CD4-positive, alpha-beta memory T cell (primary cell): ENCODE measurements around the gene AHI1. TPM values are rescaled to one million over a fixed set of nuclear protein-coding genes. Genes with fewer than 3 reads are reported as not detected.
"Not testable (repeated sequence)": the region's sequence is repeated elsewhere in the genome, so short reads cannot be mapped to it uniquely, and the experiment has no call there.

Experiments
- CTCF ChIA-PET: fragments of 350-600 bp; sonication (Branson Sonifier 250); formaldehyde crosslinking; loops from one replicate; lab custom pipeline; 2021; ENCODE audit warnings: inconsistent platforms; ENCODE audit not compliant: partially characterized antibody; lab: Charles Lee
- POLR2A ChIA-PET: fragments of 350-600 bp; sonication (Branson Sonifier 250); formaldehyde crosslinking; loops from one replicate; lab custom pipeline; 2021; ENCODE audit not compliant: partially characterized antibody; lab: Charles Lee
- DNase-seq, 5 donors: peaks; one replicate each; pipeline versions ENCODE4 v3.0.0 to v3.0.0-alpha.2; 2020 to 2022; ENCODE audit warnings: mixed read lengths in 1 of 5
- H3K27ac ChIP-seq: one replicate; pipeline ENCODE4 v1.7.0; 2013; ENCODE audit warnings: low read depth, low read length
- H3K27me3 ChIP-seq: 2 replicates; pipeline ENCODE4 v1.7.0; 2013; ENCODE audit warnings: mild to moderate bottlenecking, low read length, moderate library complexity; ENCODE audit not compliant: insufficient read depth
- H3K36me3 ChIP-seq: 2 replicates; pipeline ENCODE4 v1.7.0; 2013; ENCODE audit warnings: mild to moderate bottlenecking, low read length, moderate library complexity; ENCODE audit not compliant: insufficient read depth
- H3K4me1 ChIP-seq: 2 replicates; pipeline ENCODE4 v1.7.0; 2013; ENCODE audit warnings: mild to moderate bottlenecking, low read length, moderate library complexity; ENCODE audit not compliant: insufficient read depth
- H3K4me3 ChIP-seq, 2 donors: one replicate each; pipeline ENCODE4 v1.7.0; 2013; ENCODE audit warnings: low read length in 2 of 2, mild to moderate bottlenecking in 1 of 2
- H3K9me3 ChIP-seq, 2 donors: one replicate each; pipeline ENCODE4 v1.7.0; 2013; ENCODE audit warnings: low read length in 2 of 2, control low read depth in 1 of 2; ENCODE audit not compliant: control insufficient read depth in 1 of 2
- H3K27ac Mint-ChIP-seq, 7 donors: one replicate each; pipeline ENCODE4 v1.8.0; 2020 to 2021; ENCODE audit warnings: mixed read lengths in 7 of 7, mild to moderate bottlenecking in 6 of 7, inconsistent platforms in 3 of 7, moderate library complexity in 3 of 7
- H3K27me3 Mint-ChIP-seq, 2 donors: one replicate each; pipeline ENCODE4 v1.8.0; 2020 to 2021; ENCODE audit warnings: mixed read lengths in 2 of 2
- H3K36me3 Mint-ChIP-seq, 2 donors: one replicate each; pipeline ENCODE4 v1.8.0; 2020 to 2021; ENCODE audit warnings: mixed read lengths in 2 of 2, inconsistent platforms in 1 of 2, mild to moderate bottlenecking in 1 of 2
- H3K4me1 Mint-ChIP-seq, 4 donors: one replicate each; pipeline ENCODE4 v1.8.0; 2020 to 2021; ENCODE audit warnings: mixed read lengths in 4 of 4, mild to moderate bottlenecking in 1 of 4
- H3K4me3 Mint-ChIP-seq, 8 donors: one replicate each; pipeline ENCODE4 v1.8.0; 2020 to 2021; ENCODE audit warnings: mixed read lengths in 8 of 8, mild to moderate bottlenecking in 7 of 8, moderate library complexity in 6 of 8, inconsistent platforms in 3 of 8
- H3K9me3 Mint-ChIP-seq, 8 donors: one replicate each; pipeline ENCODE4 v1.8.0; 2020 to 2021; ENCODE audit warnings: mixed read lengths in 8 of 8, mild to moderate bottlenecking in 5 of 8, inconsistent platforms in 3 of 8, moderate library complexity in 1 of 8
- intact Hi-C: fragments of 100-400 bp; cut with micrococcal nuclease; formaldehyde crosslinking; loops from one replicate; pipeline ENCODE4 v1.15.1; 2023
- polyA plus RNA-seq, 2 donors: library from polyadenylated mRNA; unstranded; fragments of 300-500 nt; fragmentation: Illumina TruSeq; gene quantifications; one replicate each; pipeline ENCODE4 v1.2.3, GENCODE V29; 2021
- total RNA-seq, 2 experiments: library from RNA; stranded (reverse); gene quantifications; one replicate each; pipeline ENCODE4 v1.2.3, GENCODE V29; 2021

Gene AHI1
- total and polyA plus RNA-seq, 4 experiments from 2014 or later: 0.59 to 12.8 (median 9.2) TPM

DNA sequence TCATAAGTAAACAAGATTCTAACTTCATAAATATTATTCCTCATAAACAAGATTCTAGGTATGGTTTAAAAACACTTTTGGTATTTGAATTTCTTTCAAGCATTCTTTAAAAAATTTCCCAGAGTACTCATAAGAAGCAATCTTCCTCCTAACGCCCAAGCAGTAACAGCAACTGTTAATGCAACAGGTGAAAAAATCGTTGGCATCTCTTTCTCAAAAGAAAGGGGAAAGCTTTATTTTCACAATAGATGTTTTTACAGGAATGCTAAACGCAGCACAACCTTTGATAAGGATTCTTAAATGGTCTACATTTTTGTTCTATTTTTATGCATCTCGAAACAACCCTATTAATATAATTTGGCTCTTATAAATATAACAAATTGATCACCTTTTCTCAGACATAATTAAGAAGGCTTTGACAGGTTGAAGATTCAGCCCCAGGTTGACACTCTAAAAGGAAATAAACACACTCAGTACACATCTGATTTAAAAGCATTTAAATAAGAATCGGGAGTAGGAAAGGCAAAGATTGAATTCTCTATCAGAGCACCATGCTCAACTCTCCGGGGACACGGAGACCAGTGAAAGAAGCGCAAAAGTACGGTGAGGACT, 634 bp downstream of the AHI1 start:
- H3K9me3 Mint-ChIP-seq: no peaks in the 10 kb centered on the region
- H3K27me3 Mint-ChIP-seq: no peaks in the 10 kb centered on the region
- DNase-seq: no peak
- POLR2A ChIA-PET: interaction anchor here (0.8 kb wide), 1 partner anchor 793 kb away, joined by 3 read pairs; no protein-coding TSS in a partner anchor
- Histone ChIP-seq H3K9me3 (no peaks in the 10 kb centered on the region), H3K4me3 (peak overlapping the region; percentile 32 to 97), H3K36me3 (no peaks in the 10 kb centered on the region), H3K4me1 (peaks cover 15% of the 10 kb centered on the region), H3K27me3 (no peaks in the 10 kb centered on the region), H3K27ac (peak overlapping the region; percentile 87)
- H3K36me3 Mint-ChIP-seq: peaks cover 4 to 5% of the 10 kb centered on the region in 2 donors
- peak overlapping the region in 1 of 7 donors; percentile 21 for H3K27ac Mint-ChIP-seq
- CTCF ChIA-PET: no interaction called here
- H3K4me1 Mint-ChIP-seq: peaks cover 5 to 9% (median 6%) of the 10 kb centered on the region in 4 donors
- intact Hi-C loops: loop anchor here (1.0 to 10.0 kb wide), 3 partner anchors 792 to 1542 kb away; partner anchors contain the start of genes BCLAF1, MAP7 and TBPL1
- H3K4me3 Mint-ChIP-seq: peak overlapping the region in 1 of 8 donors; percentile 95

DNA sequence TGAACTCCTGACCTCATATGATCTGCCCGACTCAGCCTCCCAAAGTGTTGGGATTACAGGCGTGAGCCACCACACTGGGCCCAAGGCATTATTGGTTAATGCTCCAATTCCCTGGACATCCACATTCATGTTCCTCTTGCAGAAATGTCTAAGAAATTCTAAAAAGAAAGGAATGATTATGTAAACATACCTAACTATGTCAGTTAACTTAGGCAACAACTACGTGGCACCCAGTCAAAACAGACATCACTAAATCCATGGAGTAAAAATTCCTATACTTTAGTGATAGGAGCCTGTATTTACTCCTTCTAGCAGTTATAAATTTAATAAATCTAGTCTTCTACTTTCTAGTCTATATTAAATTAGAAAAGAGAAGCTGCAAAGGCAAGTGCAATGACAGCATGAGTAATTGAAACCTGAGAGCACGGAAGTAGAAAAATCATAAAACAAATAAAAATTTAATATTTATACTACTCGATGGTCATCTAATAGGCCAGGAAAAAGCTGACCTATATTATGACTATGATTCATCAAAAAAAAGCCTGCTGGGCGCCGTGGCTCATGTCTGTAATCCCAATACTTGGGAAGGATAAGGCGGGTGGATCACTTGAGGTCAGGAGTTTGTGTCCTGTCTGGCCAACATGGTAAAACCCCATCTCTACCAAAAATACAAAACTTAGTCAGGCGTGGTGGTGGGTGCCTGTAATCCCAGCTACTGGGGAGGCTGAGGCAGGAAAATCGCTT, 4.2 kb downstream of the AHI1 start:
- intact Hi-C loops: loop anchor here (10.0 kb wide), 2 partner anchors 1061 to 1539 kb away; partner anchors contain the start of genes MAP7 and TBPL1
- H3K27me3 Mint-ChIP-seq: no peaks in the 10 kb centered on the region
- no peaks in the 10 kb centered on the region for H3K9me3 ChIP-seq
- peaks cover 10% of the 10 kb centered on the region for H3K4me1 ChIP-seq
- no peak overlapping the region for H3K4me3 Mint-ChIP-seq
- no peak overlapping the region for H3K27ac ChIP-seq
- CTCF ChIA-PET: no interaction called here
- H3K9me3 Mint-ChIP-seq: no peaks in the 10 kb centered on the region
- peaks cover 6% of the 10 kb centered on the region for H3K36me3 ChIP-seq
- H3K4me1 Mint-ChIP-seq: peaks cover 5 to 9% (median 6%) of the 10 kb centered on the region in 4 donors
- H3K4me3 ChIP-seq: no peak overlapping the region
- peaks cover 19 to 30% of the 10 kb centered on the region in 2 donors for H3K36me3 Mint-ChIP-seq
- POLR2A ChIA-PET: no interaction called here
- no peak for DNase-seq
- H3K27ac Mint-ChIP-seq: no peak overlapping the region
- no peaks in the 10 kb centered on the region for H3K27me3 ChIP-seq

DNA sequence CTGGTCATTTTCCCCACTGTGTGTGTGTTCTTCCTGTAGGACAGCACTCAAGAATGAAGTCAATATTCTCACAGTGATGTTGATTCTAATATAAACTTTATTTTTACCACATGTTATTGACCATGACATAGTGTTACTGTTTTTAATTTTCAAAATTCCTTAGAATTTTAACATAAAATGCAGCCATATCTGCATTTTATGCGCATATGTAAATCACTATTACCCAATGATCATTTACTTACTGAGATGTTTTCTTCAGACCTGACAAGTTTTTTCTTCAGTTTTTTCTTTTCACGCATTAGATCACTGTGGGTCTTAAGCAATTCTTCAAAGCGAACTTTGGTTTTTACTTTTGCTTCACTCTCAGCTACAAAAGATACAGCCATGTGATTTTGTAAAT, 7.2 kb downstream of the AHI1 start:
- no peaks in the 10 kb centered on the region for H3K27me3 ChIP-seq
- no peaks in the 10 kb centered on the region for H3K27me3 Mint-ChIP-seq
- peaks cover 0 to 1% (median 0%) of the 10 kb centered on the region in 8 donors for H3K9me3 Mint-ChIP-seq
- ChIA-PET CTCF (no interaction called here), POLR2A (no interaction called here)
- H3K9me3 ChIP-seq: no peaks in the 10 kb centered on the region
- no peak overlapping the region for H3K4me3 ChIP-seq
- peaks cover 6% of the 10 kb centered on the region for H3K36me3 ChIP-seq
- no peak overlapping the region for H3K27ac ChIP-seq
- intact Hi-C loops: loop anchor here (10.0 kb wide), 2 partner anchors 1064 to 1536 kb away; partner anchors contain the start of genes MAP7 and TBPL1
- peaks cover 16 to 44% of the 10 kb centered on the region in 2 donors for H3K36me3 Mint-ChIP-seq
- no peak overlapping the region for H3K27ac Mint-ChIP-seq
- H3K4me1 ChIP-seq: no peaks in the 10 kb centered on the region
- no peak for DNase-seq
- H3K4me1 Mint-ChIP-seq: no peaks in the 10 kb centered on the region
- H3K4me3 Mint-ChIP-seq: no peak overlapping the region

DNA sequence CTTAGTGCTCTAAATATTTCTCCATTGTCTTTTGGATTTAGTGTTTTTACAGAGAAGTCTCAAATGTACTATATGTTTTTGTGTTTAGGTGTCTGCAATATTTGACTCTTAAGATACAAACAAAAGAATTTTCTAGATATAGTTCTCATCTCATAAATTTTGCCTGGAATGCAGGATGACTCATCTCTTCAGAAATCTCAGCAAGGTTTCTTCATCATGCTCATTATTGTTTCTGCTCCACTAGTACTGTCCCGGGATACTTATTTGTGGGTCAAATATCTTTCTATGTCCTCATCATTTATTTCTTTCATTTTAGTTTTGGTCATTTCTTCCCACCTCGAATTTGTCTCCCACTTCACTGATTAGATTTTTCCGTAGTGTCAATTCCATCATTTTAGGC, 9.5 kb downstream of the AHI1 start:
- intact Hi-C loops: no loop called here
- Histone ChIP-seq H3K9me3 (peaks cover 0 to 7% of the 10 kb centered on the region in 2 donors), H3K27me3 (no peaks in the 10 kb centered on the region), H3K27ac (no peak overlapping the region), H3K4me1 (no peaks in the 10 kb centered on the region), H3K36me3 (peaks cover 6% of the 10 kb centered on the region), H3K4me3 (no peak overlapping the region)
- no peaks in the 10 kb centered on the region for H3K27me3 Mint-ChIP-seq
- ChIA-PET POLR2A (no interaction called here), CTCF (no interaction called here)
- DNase-seq: no peak
- H3K36me3 Mint-ChIP-seq: peaks cover 26 to 51% of the 10 kb centered on the region in 2 donors
- peaks cover 0 to 15% (median 10%) of the 10 kb centered on the region in 8 donors for H3K9me3 Mint-ChIP-seq
- no peak overlapping the region for H3K4me3 Mint-ChIP-seq
- no peak overlapping the region for H3K27ac Mint-ChIP-seq
- H3K4me1 Mint-ChIP-seq: no peaks in the 10 kb centered on the region

DNA sequence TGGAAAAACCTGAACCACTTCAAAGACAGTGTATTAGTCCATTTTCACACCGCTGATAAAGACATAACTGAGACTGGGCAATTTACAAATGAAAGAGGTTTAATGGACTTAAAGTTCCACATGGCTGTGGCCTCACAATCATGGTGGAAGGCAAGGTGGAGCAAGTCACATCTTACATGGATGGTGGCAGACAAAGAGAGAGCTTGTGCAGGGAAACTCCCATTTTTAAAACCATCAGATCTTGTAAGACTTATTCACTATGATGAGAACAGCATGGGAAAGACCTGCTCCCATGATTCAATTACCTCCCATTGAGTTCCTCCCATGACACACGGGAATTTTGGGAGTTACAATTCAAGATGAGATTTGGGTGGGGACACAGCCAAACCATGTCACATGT, 13.6 kb downstream of the AHI1 start:
- peaks cover 0 to 12% of the 10 kb centered on the region in 2 donors for H3K9me3 ChIP-seq
- H3K27ac Mint-ChIP-seq, H3K4me3 ChIP-seq, H3K27ac ChIP-seq, H3K4me1 Mint-ChIP-seq, DNase-seq, H3K4me1 ChIP-seq, H3K36me3 ChIP-seq, H3K4me3 Mint-ChIP-seq, H3K27me3 Mint-ChIP-seq, intact Hi-C loops, POLR2A ChIA-PET, H3K27me3 ChIP-seq: not testable (repeated sequence)
- H3K36me3 Mint-ChIP-seq: peaks cover 32 to 55% of the 10 kb centered on the region in 2 donors
- CTCF ChIA-PET: interaction anchor here (1.4 kb wide), 1 partner anchor 743 kb away, joined by 3 read pairs; no protein-coding TSS in a partner anchor
- peaks cover 0 to 47% (median 29%) of the 10 kb centered on the region in 8 donors for H3K9me3 Mint-ChIP-seq

DNA sequence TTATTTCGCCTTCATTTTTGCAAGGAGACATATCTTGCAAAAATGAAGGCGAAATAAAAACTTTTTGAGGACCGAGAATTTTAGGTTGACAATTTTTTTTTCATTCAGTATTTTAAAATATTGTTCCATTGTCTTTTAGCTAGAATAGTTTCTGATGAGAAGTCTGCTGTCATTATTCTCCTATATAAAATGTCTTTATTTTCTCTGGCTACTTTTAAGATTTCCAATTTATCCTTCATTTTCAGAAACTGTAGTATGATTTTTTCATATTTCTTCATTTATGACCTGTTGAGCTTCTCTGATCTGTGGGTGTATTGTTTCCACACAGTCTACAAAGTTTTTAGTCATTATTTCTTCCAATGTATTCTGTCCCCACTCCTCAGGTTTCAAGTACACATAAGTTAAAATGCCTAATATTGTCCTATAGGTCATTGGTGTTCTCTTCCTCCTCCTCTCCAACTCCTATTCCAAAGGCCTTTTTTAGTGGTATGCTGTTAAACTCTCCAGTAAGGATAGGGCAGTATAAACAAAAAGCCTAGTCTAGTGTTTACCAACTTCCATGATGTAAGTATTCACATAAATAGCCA, 15.7 kb downstream of the AHI1 start:
- CTCF ChIA-PET: interaction anchor here (0.7 to 1.4 kb wide), 2 partner anchors 14 to 97 kb away, joined by 3 read pairs; no protein-coding TSS in a partner anchor
- Histone ChIP-seq H3K27ac (no peak overlapping the region), H3K4me3 (no peak overlapping the region), H3K36me3 (no peaks in the 10 kb centered on the region), H3K4me1 (no peaks in the 10 kb centered on the region), H3K27me3 (no peaks in the 10 kb centered on the region), H3K9me3 (peaks cover 0 to 12% of the 10 kb centered on the region in 2 donors)
- no peaks in the 10 kb centered on the region for H3K27me3 Mint-ChIP-seq
- no peak overlapping the region for H3K27ac Mint-ChIP-seq
- H3K9me3 Mint-ChIP-seq: peaks cover 0 to 57% (median 33%) of the 10 kb centered on the region in 8 donors
- H3K36me3 Mint-ChIP-seq: peaks cover 38 to 55% of the 10 kb centered on the region in 2 donors
- intact Hi-C loops: no loop called here
- DNase-seq: no peak
- POLR2A ChIA-PET: no interaction called here
- no peak overlapping the region for H3K4me3 Mint-ChIP-seq
- no peaks in the 10 kb centered on the region for H3K4me1 Mint-ChIP-seq

DNA sequence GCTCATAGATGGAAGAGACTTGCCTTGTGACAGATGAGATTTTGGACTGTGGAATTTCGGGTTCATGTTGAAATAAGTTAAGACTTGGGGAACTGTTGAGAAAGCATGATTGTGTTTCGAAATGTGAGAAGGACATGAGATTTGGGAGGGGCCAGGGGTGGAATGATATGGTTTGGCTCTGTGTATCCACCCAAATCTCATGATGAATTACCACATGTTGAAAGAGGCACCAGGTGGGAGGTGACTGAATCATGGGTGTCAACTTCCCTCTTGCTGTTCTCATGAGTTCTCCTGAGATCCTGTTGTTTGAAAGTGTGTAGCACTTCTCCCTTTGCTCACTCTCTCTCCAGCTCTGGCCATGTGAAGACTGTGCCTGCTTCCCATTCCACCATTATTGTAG, 17.9 kb downstream of the AHI1 start:
- intact Hi-C loops: no loop called here
- Mint-ChIP-seq H3K4me1 (no peaks in the 10 kb centered on the region), H3K27me3 (no peaks in the 10 kb centered on the region), H3K36me3 (peaks cover 37 to 48% of the 10 kb centered on the region in 2 donors), H3K4me3 (no peak overlapping the region), H3K9me3 (peaks cover 0 to 57% (median 33%) of the 10 kb centered on the region in 8 donors), H3K27ac (no peak overlapping the region)
- CTCF ChIA-PET: no interaction called here
- no peaks in the 10 kb centered on the region for H3K36me3 ChIP-seq
- H3K4me1 ChIP-seq: no peaks in the 10 kb centered on the region
- no peak for DNase-seq
- peaks cover 0 to 12% of the 10 kb centered on the region in 2 donors for H3K9me3 ChIP-seq
- no peak overlapping the region for H3K27ac ChIP-seq
- no peaks in the 10 kb centered on the region for H3K27me3 ChIP-seq
- no peak overlapping the region for H3K4me3 ChIP-seq
- POLR2A ChIA-PET: no interaction called here
